Activated CD4-positive, alpha-beta T cell treated with anti-CD3 and anti-CD28 coated beads, Interleukin-2, amount 10 ng/mL, durations not matched to agents 7 days and 5 days (primary cell): ENCODE measurements around the gene CSNK1G1. TPM values are rescaled to one million over a fixed set of nuclear protein-coding genes. Genes with fewer than 3 reads are reported as not detected.
"Not testable (repeated sequence)": the region's sequence is repeated elsewhere in the genome, so short reads cannot be mapped to it uniquely, and the experiment has no call there.

ENCODE experiments used
- CTCF ChIA-PET: fragments of 350-600 bp; sonication (Branson Sonifier 250); formaldehyde crosslinking; loops from one replicate; lab custom pipeline; 2021; ENCODE audit warnings: antibody characterized with exemption; lab: Charles Lee
- POLR2A ChIA-PET: fragments of 350-600 bp; sonication (Branson Sonifier 250); formaldehyde crosslinking; loops from one replicate; lab custom pipeline; 2021; ENCODE audit warnings: antibody characterized with exemption; lab: Charles Lee
- DNase-seq: peaks from one replicate; pipeline ENCODE4 v3.0.0-alpha.2; 2020
- H3K27ac Mint-ChIP-seq: one replicate; pipeline ENCODE4 v1.8.0; 2021; ENCODE audit warnings: mild to moderate bottlenecking, moderate library complexity, mixed read lengths
- H3K27me3 Mint-ChIP-seq: one replicate; pipeline ENCODE4 v1.8.0; 2021; ENCODE audit warnings: mixed read lengths
- H3K36me3 Mint-ChIP-seq: one replicate; pipeline ENCODE4 v1.8.0; 2021; ENCODE audit warnings: low read depth, mixed read lengths
- H3K4me1 Mint-ChIP-seq: one replicate; pipeline ENCODE4 v1.8.0; 2021; ENCODE audit warnings: mixed read lengths
- H3K4me3 Mint-ChIP-seq: one replicate; pipeline ENCODE4 v1.8.0; 2021; ENCODE audit warnings: mild to moderate bottlenecking, moderate library complexity, mixed read lengths
- H3K9me3 Mint-ChIP-seq: one replicate; pipeline ENCODE4 v1.8.0; 2021; ENCODE audit warnings: mixed read lengths
- total RNA-seq, 2 experiments: library from RNA; stranded (reverse); gene quantifications; one replicate each; pipeline ENCODE4 v1.2.3, GENCODE V29; 2021

CSNK1G1 gene
- total RNA-seq, 2 experiments from 2014 or later = 24.6 to 30.4 TPM

DNA sequence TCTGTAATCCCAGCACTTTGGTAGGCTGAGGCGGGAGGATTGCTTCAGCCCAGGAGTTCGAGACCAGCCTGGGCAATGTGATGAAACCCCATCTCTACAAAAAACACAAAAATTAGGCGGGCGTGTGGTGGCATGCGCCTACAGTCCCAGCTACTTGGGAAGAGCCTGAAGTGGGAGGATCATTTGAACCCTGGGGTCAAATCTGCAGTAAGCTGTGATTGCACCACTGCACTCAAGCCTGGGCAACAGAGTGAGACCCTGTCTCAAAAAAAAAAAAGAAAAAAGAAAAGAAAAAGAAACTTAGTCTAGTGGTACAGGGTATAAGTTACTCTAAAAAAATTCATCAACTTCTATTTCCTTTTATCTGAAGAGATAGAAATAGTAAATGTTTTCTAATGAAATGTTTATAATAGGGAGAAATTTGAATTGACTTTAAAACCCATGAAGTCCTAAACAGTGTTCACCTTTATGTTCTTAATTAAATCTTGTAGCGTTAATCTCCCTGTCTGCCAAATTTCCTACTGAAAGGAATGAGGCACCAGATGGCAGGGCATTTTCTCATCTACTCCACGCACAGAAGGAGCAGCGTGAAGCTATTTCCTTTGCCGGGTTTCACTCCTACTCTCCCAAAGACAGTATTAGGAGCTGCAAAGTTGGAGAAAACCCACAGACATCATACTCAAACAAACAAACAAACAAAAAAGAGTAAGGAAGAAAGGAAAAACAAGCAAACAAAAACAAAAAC lies 23.4 kb upstream of the CSNK1G1 start:
- CTCF ChIA-PET = interaction anchor here (0.6 to 1.2 kb wide), 4 partner anchors 9 to 132 kb away, joined by 3 to 5 read pairs (median 3); no protein-coding TSS in a partner anchor
- H3K27ac Mint-ChIP-seq = peak overlapping the region; percentile 37

DNA sequence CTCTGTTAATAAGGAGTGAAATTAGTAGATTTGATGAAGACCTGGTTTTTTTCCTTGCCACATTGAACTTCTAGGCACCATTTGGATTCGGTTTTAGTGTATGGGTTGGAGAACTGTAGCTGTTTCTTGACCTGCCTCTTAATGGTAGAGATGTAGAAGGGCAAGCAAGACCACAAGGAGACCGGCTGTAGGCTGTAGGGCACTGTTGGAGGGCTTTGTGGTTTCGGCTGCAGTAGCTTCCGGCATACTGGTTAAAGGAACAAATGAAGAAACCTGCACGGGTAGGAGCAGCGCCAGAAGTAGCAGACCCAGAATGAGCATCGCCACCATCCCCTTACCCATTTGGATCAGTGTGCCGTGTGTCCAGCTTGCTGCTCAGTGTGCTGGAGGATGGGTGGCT lies 17.4 kb upstream of the CSNK1G1 start:
- no peak for DNase-seq
- ChIA-PET POLR2A (no interaction called here), CTCF (no interaction called here)

More for the DNA sequence above, 23.4 kb upstream of the CSNK1G1 start:
- Mint-ChIP-seq H3K4me1 (peaks cover 42% of the 10 kb centered on the region), H3K9me3 (no peaks in the 10 kb centered on the region), H3K4me3 (peak overlapping the region; percentile 83), H3K27me3 (no peaks in the 10 kb centered on the region), H3K36me3 (peaks cover 16% of the 10 kb centered on the region)
- POLR2A ChIA-PET = no interaction called here
- no peak for DNase-seq

DNA sequence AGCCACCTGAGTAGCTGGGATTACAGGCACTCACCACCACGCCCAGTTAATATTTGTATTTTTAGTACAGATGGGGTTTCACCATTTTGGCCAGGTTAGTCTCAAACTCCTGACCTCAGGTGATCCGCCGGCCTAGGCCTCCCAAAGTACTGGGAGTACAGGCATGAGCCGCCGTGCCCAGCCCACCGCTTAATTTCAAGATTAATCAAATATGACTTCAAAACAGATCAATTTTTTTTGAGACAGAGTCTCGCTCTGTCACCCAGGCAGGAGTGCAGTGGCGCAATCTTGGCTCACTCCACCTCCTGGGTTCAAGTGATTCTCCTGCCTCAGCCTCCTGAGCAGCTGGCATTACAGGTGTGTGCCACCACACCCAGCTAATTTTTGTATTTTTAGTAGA lies 15.4 kb upstream of the CSNK1G1 start:
- H3K27ac Mint-ChIP-seq, H3K9me3 Mint-ChIP-seq, DNase-seq, H3K27me3 Mint-ChIP-seq, POLR2A ChIA-PET, H3K4me3 Mint-ChIP-seq: not testable (repeated sequence)
- Mint-ChIP-seq H3K36me3 (peaks cover 30% of the 10 kb centered on the region), H3K4me1 (peaks cover 18% of the 10 kb centered on the region)
- CTCF ChIA-PET = interaction anchor here (1.2 kb wide), 1 partner anchor 9 kb away, joined by 3 read pairs; no protein-coding TSS in a partner anchor

More for the DNA sequence above, 17.4 kb upstream of the CSNK1G1 start:
- H3K4me1 Mint-ChIP-seq = peaks cover 21% of the 10 kb centered on the region
- H3K36me3 Mint-ChIP-seq = peaks cover 26% of the 10 kb centered on the region
- H3K27ac Mint-ChIP-seq = peak overlapping the region; percentile 72
- peak overlapping the region; percentile 53 for H3K4me3 Mint-ChIP-seq
- H3K9me3 Mint-ChIP-seq = no peaks in the 10 kb centered on the region
- no peaks in the 10 kb centered on the region for H3K27me3 Mint-ChIP-seq

DNA sequence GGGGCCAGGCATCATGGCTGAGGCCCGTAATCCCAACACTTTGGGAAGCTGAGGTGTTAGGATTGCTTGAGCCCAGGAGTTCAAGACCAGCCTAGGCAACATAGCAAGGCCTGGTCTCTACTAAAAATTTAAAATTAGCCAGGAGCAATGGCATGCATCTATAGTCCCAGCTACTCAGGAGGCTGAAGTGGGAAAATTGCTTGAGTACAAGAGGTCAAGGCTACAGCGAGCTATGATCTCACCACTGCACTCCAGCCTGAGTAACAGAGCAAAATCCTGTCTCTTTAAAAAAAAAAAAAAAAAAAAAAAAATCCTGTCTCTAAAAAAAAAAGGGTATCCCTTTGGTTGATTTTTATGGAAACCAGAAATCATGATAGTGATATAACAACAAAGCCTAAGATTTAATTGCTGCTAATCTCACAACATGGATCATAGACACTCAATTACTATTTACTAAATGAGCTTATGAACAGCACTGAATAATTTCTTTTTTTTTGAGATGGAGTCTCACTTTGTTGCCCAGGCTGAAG lies 13.2 kb upstream of the CSNK1G1 start:
- Mint-ChIP-seq H3K4me1 (peaks cover 13% of the 10 kb centered on the region), H3K27ac (no peak overlapping the region), H3K9me3 (no peaks in the 10 kb centered on the region), H3K27me3 (no peaks in the 10 kb centered on the region), H3K4me3 (no peak overlapping the region), H3K36me3 (peaks cover 28% of the 10 kb centered on the region)
- ChIA-PET CTCF (interaction anchor here (0.6 to 1.4 kb wide), 5 partner anchors 9 to 715 kb away, joined by 3 to 5 read pairs (median 4); no protein-coding TSS in a partner anchor), POLR2A (interaction anchor here (0.6 kb wide), 1 partner anchor 231 kb away, joined by 3 read pairs; no protein-coding TSS in a partner anchor)
- no peak for DNase-seq

DNA sequence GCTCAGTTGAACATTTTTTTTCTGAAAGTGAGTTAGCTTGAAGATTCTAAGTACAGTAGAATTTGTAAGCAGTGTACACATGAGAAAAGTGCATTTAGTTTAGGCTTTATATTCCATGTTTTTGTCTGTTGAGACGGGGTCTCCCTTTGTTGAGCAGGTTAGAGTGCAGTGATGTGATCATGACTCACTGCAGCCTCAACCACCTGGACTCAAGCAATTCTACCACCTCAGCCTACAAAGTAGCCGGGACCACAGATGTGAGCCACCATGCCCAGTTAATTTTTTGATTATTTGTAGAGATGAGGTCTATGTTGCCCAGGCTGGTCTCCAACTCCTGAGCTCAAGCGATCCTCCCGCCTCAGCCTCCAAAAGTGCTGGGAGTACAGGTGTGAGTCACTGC lies 5.3 kb upstream of the CSNK1G1 start:
- H3K36me3 Mint-ChIP-seq = peaks cover 16% of the 10 kb centered on the region
- POLR2A ChIA-PET = no interaction called here
- peaks cover 14% of the 10 kb centered on the region for H3K4me1 Mint-ChIP-seq
- DNase-seq = no peak
- H3K4me3 Mint-ChIP-seq = no peak overlapping the region
- H3K27me3 Mint-ChIP-seq = no peaks in the 10 kb centered on the region
- no peak overlapping the region for H3K27ac Mint-ChIP-seq
- no peaks in the 10 kb centered on the region for H3K9me3 Mint-ChIP-seq
- CTCF ChIA-PET = interaction anchor here (1.0 kb wide), 1 partner anchor 9 kb away, joined by 5 read pairs; no protein-coding TSS in a partner anchor

DNA sequence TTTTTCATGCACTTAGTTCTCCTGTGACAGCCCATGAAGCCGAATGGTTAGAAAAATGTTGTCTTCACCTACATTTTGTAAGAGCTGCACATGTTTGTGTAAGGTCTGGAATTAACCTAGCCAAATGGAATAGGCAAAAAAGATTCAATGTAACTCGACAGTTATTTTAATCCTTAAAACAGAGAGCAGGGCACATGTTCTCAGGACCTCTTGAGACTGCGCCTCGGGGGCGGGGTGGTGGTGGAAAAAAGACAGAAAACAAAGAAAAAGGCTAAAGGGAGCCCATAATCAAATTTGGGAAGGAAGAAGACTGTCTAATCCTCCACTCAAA lies 702 bp upstream of the CSNK1G1 start:
- DNase-seq = no peak
- Mint-ChIP-seq H3K27ac (peak overlapping the region; percentile 85), H3K27me3 (no peaks in the 10 kb centered on the region), H3K4me1 (peaks cover 25% of the 10 kb centered on the region), H3K36me3 (peaks cover 8% of the 10 kb centered on the region), H3K9me3 (no peaks in the 10 kb centered on the region), H3K4me3 (peak overlapping the region; percentile 92)
- POLR2A ChIA-PET = no interaction called here
- CTCF ChIA-PET = no interaction called here

DNA sequence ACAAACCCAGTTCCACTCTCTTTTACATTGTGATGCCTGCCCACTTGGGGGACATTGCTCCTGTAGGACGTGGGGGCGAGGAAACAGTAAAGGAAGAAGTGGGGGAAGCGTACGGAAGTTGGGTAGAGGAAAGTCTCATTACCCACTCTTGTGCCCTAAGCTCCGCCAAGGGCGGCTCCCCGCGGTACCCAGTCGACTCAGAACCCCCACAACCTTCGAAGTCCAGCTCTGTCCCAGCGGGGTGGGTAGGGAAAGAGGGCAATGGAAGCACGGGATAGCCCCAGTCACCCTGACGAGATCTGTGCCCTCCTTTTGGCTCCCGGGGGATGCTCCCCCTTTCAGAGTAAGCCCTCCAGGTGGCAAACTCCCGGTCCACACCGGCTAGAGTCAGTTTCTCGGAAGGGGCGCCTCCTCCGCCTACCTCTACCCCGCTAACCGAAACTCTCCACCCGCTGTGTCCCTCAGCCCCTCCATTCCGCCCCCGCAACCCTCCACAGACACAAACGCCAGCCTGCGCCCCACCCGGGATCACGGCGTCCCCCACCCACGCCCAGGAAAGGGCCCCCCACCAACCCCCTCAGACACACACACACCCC lies 527 bp downstream of the CSNK1G1 start:
- POLR2A ChIA-PET = no interaction called here
- Mint-ChIP-seq H3K4me1 (peaks cover 25% of the 10 kb centered on the region), H3K27ac (peak overlapping the region; percentile 85), H3K36me3 (peaks cover 8% of the 10 kb centered on the region), H3K27me3 (no peaks in the 10 kb centered on the region), H3K9me3 (no peaks in the 10 kb centered on the region), H3K4me3 (peak overlapping the region; percentile 92)
- DNase-seq = peak; percentile 12
- CTCF ChIA-PET = interaction anchor here (0.9 kb wide), 1 partner anchor 684 kb away, joined by 3 read pairs; no protein-coding TSS in a partner anchor

DNA sequence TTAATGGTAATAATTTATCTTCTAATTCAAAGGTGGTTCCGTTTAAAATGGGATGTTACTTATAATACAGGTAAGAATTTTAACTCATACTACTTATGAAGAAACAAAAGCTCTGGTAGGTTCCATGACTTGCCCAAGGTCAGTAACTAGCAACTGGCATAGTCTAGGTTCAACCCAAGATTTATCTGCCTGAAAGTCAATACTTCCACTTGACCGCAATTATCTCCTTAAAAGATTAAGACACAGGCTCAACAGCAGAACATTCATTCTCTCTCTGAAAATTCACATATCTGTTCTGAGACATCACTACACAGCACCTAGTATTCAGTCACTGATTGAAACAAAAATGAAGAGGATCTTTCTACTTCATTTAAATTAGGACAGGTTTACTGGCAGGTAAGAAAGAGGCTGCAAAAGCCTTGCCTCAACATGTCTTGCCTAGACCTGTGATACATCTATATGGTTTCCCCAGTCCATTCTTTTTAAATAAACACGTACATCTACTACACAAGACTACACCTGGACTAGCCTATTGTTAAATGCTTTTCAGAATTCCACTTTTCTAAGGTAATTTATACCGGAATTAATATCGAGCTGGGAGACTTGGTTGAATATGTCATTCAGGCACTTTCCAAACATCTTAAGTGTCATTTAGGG lies 1.2 kb downstream of the CSNK1G1 start:
- peak overlapping the region; percentile 92 for H3K4me3 Mint-ChIP-seq
- DNase-seq = no peak
- ChIA-PET POLR2A (no interaction called here), CTCF (interaction anchor here (0.9 kb wide), 1 partner anchor 685 kb away, joined by 3 read pairs; no protein-coding TSS in a partner anchor)
- no peaks in the 10 kb centered on the region for H3K27me3 Mint-ChIP-seq
- no peaks in the 10 kb centered on the region for H3K9me3 Mint-ChIP-seq
- peaks cover 25% of the 10 kb centered on the region for H3K4me1 Mint-ChIP-seq
- H3K27ac Mint-ChIP-seq = peak overlapping the region; percentile 85
- peaks cover 8% of the 10 kb centered on the region for H3K36me3 Mint-ChIP-seq

DNA sequence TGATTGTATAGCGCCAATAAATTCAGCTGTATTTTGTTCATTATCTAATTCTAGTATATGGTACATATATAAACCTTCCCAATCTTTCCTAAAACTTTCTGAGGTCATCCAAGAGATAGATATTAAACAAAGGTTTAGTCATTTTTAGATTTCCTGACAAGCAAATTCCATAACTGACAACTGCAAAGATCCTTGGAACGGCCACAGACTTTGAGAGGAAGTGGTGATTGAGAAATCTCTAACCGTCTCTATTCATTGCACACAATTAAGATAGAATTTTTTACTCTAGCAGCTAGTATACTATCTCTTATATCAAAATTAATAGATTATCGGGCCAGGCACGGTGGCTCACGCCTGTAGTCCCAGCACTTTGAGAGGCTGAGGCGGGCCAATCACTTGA lies 4.7 kb downstream of the CSNK1G1 start:
- H3K4me3 Mint-ChIP-seq = no peak overlapping the region
- ChIA-PET CTCF (no interaction called here), POLR2A (interaction anchor here (0.6 kb wide), 2 partner anchors 32 to 664 kb away, joined by 3 to 8 read pairs; no protein-coding TSS in a partner anchor)
- H3K27me3 Mint-ChIP-seq = no peaks in the 10 kb centered on the region
- H3K36me3 Mint-ChIP-seq = peaks cover 25% of the 10 kb centered on the region
- no peak for DNase-seq
- H3K4me1 Mint-ChIP-seq = peaks cover 13% of the 10 kb centered on the region
- no peaks in the 10 kb centered on the region for H3K9me3 Mint-ChIP-seq
- H3K27ac Mint-ChIP-seq = no peak overlapping the region

DNA sequence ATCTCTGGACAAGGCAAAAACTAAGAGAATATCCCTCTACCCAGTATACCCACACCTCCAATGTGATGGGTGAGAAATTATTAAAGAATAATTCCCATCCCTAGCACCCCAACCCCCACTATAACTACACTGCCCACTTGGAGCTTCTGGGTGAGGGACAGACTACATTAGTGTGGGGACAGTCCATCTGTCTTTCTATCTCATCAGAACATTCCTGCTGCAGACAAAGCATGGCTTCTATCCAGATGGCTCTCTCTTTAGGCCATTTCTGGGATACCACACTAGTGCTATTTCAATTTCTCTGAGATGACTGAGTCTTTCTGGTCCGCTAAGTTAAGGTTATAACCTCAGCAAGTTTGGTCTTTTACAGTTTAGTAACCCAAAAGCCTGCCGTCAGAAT lies 6.6 kb downstream of the CSNK1G1 start:
- H3K36me3 Mint-ChIP-seq = peaks cover 27% of the 10 kb centered on the region
- POLR2A ChIA-PET = no interaction called here

DNA sequence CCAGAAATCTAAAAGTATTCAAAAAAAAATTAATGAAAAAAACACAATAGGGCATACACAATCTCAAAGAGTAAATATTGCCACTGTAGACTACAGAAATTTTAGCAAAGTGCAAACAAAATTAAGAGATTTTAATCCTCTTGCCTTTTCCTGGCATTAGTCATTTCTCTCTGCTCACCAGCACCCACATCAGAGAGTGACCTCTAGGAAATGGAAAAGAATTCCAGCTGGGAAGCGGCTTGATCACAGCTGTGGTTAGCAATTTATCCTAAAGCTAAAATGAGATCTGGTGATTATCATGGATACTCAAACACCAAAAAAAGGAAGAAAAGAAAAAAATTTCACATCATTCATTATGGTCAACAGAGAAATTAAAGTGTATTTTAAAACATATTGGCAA lies 7.5 kb downstream of the CSNK1G1 start:
- peaks cover 6% of the 10 kb centered on the region for H3K4me1 Mint-ChIP-seq
- H3K36me3 Mint-ChIP-seq = peaks cover 27% of the 10 kb centered on the region
- H3K9me3 Mint-ChIP-seq = no peaks in the 10 kb centered on the region
- POLR2A ChIA-PET = no interaction called here
- no peak for DNase-seq
- no peak overlapping the region for H3K4me3 Mint-ChIP-seq
- no peaks in the 10 kb centered on the region for H3K27me3 Mint-ChIP-seq
- H3K27ac Mint-ChIP-seq = no peak overlapping the region
- CTCF ChIA-PET = interaction anchor here (0.7 kb wide), 1 partner anchor 77 kb away, joined by 3 read pairs; no protein-coding TSS in a partner anchor

More for the DNA sequence above, 6.6 kb downstream of the CSNK1G1 start:
- no peak overlapping the region for H3K4me3 Mint-ChIP-seq
- peaks cover 6% of the 10 kb centered on the region for H3K4me1 Mint-ChIP-seq
- DNase-seq = no peak
- no peaks in the 10 kb centered on the region for H3K9me3 Mint-ChIP-seq
- CTCF ChIA-PET = interaction anchor here (1.5 kb wide), 1 partner anchor 11 kb away, joined by 5 read pairs; no protein-coding TSS in a partner anchor
- no peaks in the 10 kb centered on the region for H3K27me3 Mint-ChIP-seq
- H3K27ac Mint-ChIP-seq = no peak overlapping the region

DNA sequence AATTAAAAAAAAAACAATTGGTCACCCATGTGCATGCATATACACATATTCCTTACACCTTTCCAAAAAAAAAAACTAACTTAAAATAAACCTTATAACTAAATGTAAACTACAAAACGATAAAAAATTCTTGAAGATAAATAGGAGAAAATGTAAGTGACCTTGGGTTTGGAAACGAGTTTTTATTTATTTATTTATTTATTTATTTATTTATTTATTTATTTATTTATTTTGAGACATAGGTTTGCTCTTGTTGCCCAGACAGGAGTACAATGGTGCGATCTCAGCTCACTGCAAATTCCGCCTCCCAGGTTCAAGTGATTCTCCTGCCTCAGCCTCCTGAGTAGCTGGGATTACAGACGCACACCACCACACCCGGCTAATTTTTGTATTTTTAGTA lies 9.7 kb downstream of the CSNK1G1 start:
- H3K27ac Mint-ChIP-seq, DNase-seq, H3K9me3 Mint-ChIP-seq, POLR2A ChIA-PET, H3K4me1 Mint-ChIP-seq, H3K27me3 Mint-ChIP-seq, CTCF ChIA-PET, H3K4me3 Mint-ChIP-seq: not testable (repeated sequence)
- peaks cover 32% of the 10 kb centered on the region for H3K36me3 Mint-ChIP-seq
